ENCODE measurements around the gene AP3M1. TPM values are rescaled to one million over a fixed set of nuclear protein-coding genes. Genes with fewer than 3 reads are reported as not detected.

Gene AP3M1
- total and polyA plus RNA-seq, 8 donors = 37.5 to 56.4 (median 53.8) TPM

- H3K9me3 ChIP-seq = no peaks in the 10 kb centered on the region
- no peak for ATAC-seq
- H3K27me3 ChIP-seq = no peaks in the 10 kb centered on the region
- intact Hi-C loops (cut with DNase I) = no loop called here
- no peak overlapping the region for H3K27ac ChIP-seq
- TF ChIP-seq CTCF (IDR thresholded peaks at IDR 0.05) = no peak
- no peak overlapping the region for H3K4me3 ChIP-seq
- DNase-seq = no peak
- peaks cover 0 to 6% of the 10 kb centered on the region in 2 donors for H3K4me1 ChIP-seq
- peaks cover 0 to 65% of the 10 kb centered on the region in 2 donors for H3K36me3 ChIP-seq
Observed at GRCh38 chr10:74072503-74072902, 78.1 kb downstream of the AP3M1 start.

GRCh38 chr10:74071157-74071556 lies 79.5 kb downstream of the AP3M1 start:
- DNase-seq (no peak), ATAC-seq (peak; percentile 37)
- Histone ChIP-seq H3K36me3 (peaks cover 0 to 51% of the 10 kb centered on the region in 2 donors), H3K4me3 (no peak overlapping the region), H3K4me1 (peaks cover 0 to 2% of the 10 kb centered on the region in 2 donors), H3K9me3 (no peaks in the 10 kb centered on the region), H3K27me3 (no peaks in the 10 kb centered on the region), H3K27ac (no peak overlapping the region)
- no peak for TF ChIP-seq CTCF (IDR thresholded peaks at IDR 0.05)
- intact Hi-C loops (cut with DNase I) = no loop called here

Other genes with a start within 250 kb of the AP3M1 start
- gene PLAU, start 239.7 kb downstream of the AP3M1 start, total RNA-seq = 10 to 100 TPM; 26.6 to 29.0 TPM
- gene PLAU, start 239.7 kb downstream of the AP3M1 start, polyA plus RNA-seq (ENCODE audit: insufficient read length in 6 of 6) = 1 to 10 TPM; 1.4 to 2.6 (median 1.7) TPM
- 100 to 1,000 TPM; 179 to 195 TPM for gene VCL, start 152.7 kb downstream of the AP3M1 start, total RNA-seq
- 100 to 1,000 TPM in 1 of 6 donors, 10 to 100 TPM in 5; 90.6 to 108 (median 95.7) TPM for gene VCL, start 152.7 kb downstream of the AP3M1 start, polyA plus RNA-seq (ENCODE audit: insufficient read length in 6 of 6)
- gene ADK, start 393 bp upstream of the AP3M1 start, total RNA-seq = 10 to 100 TPM; 60.3 to 68.6 TPM
- gene ADK, start 393 bp upstream of the AP3M1 start, polyA plus RNA-seq (ENCODE audit: insufficient read length in 6 of 6) = 10 to 100 TPM; 44.8 to 68.0 (median 52.5) TPM